GM23338 (cell line): ENCODE data around the gene AGPAT3. TPM values are rescaled to one million over a fixed set of nuclear protein-coding genes. Genes with fewer than 3 reads are reported as not detected.

Experiments
- ATAC-seq: fragments of 200-7000 bp; cut with Tn5 transposase; 3 replicates; pipeline ENCODE4 v1.9.1; 2020
- DNase-seq: peaks from one replicate; pipeline ENCODE4 v3.0.0-alpha.2; 2015; ENCODE audit warnings: low spot score
- H2AFZ ChIP-seq: fragments of 200-600 bp; sonication (generic); 2 replicates; pipeline ENCODE4 v1.8.0; 2016; ENCODE audit warnings: antibody characterized with exemption, mild to moderate bottlenecking, moderate library complexity
- H3F3A ChIP-seq: fragments of 200-600 bp; sonication (generic); replicated peaks from 2 replicates; pipeline ENCODE4 v1.8.0; 2017; ENCODE audit warnings: antibody characterized with exemption, mixed run types, low read depth
- H3K27ac ChIP-seq: fragments of 200-600 bp; sonication (generic); 2 replicates; pipeline ENCODE4 v1.6.1; 2016; ENCODE audit warnings: low read depth
- H3K27me3 ChIP-seq: fragments of 200-600 bp; sonication (generic); 2 replicates; pipeline ENCODE4 v1.8.0; 2016; ENCODE audit warnings: mild to moderate bottlenecking, mixed run types, moderate library complexity; ENCODE audit not compliant: insufficient read depth
- H3K36me3 ChIP-seq: fragments of 200-600 bp; sonication (generic); 2 replicates; pipeline ENCODE4 v1.8.0; 2016; ENCODE audit warnings: mild to moderate bottlenecking; ENCODE audit not compliant: insufficient read depth
- H3K4me1 ChIP-seq: fragments of 200-600 bp; sonication (generic); 2 replicates; pipeline ENCODE4 v1.8.0; 2016; ENCODE audit warnings: mild to moderate bottlenecking, moderate library complexity; ENCODE audit not compliant: insufficient read depth
- H3K4me2 ChIP-seq: fragments of 200-600 bp; sonication (generic); 2 replicates; pipeline ENCODE4 v1.7.1; 2017; ENCODE audit warnings: mixed run types
- H3K4me3 ChIP-seq: fragments of 200-600 bp; sonication (generic); 2 replicates; pipeline ENCODE4 v1.6.1; 2016; ENCODE audit warnings: mixed run types
- H3K79me2 ChIP-seq: fragments of 200-600 bp; sonication (generic); replicated peaks from 2 replicates; pipeline ENCODE4 v1.8.0; 2017; ENCODE audit warnings: mild to moderate bottlenecking; ENCODE audit not compliant: insufficient read depth
- H3K9me2 ChIP-seq: fragments of 200-600 bp; sonication (generic); 2 replicates; pipeline ENCODE4 v1.8.0; 2017; ENCODE audit not compliant: insufficient read depth
- H4K20me1 ChIP-seq: fragments of 200-600 bp; sonication (generic); replicated peaks from 2 replicates; pipeline ENCODE4 v1.8.0; 2017; ENCODE audit warnings: mild to moderate bottlenecking; ENCODE audit not compliant: insufficient read depth
- H3K27ac Mint-ChIP-seq: 2 replicates; pipeline ENCODE4 v1.8.0; 2020; ENCODE audit warnings: inconsistent platforms, mild to moderate bottlenecking, moderate library complexity, mixed read lengths
- H3K27me3 Mint-ChIP-seq: 3 replicates; pipeline ENCODE4 v1.8.0; 2022; ENCODE audit warnings: low read depth, mild to moderate bottlenecking, moderate library complexity, mixed read lengths, inconsistent platforms; ENCODE audit not compliant: insufficient read depth, poor library complexity
- H3K36me3 Mint-ChIP-seq: 3 replicates; pipeline ENCODE4 v1.8.0; 2021; ENCODE audit warnings: low read depth, mild to moderate bottlenecking, inconsistent platforms, moderate library complexity, mixed read lengths
- H3K4me1 Mint-ChIP-seq: 3 replicates; pipeline ENCODE4 v1.8.0; 2020; ENCODE audit warnings: mild to moderate bottlenecking, inconsistent platforms, mixed read lengths
- H3K4me3 Mint-ChIP-seq: 3 replicates; pipeline ENCODE4 v1.8.0; 2021; ENCODE audit warnings: moderate library complexity, mild to moderate bottlenecking, inconsistent platforms, mixed read lengths
- H3K9me3 Mint-ChIP-seq: 3 replicates; pipeline ENCODE4 v1.8.0; 2020; ENCODE audit warnings: moderate library complexity, mild to moderate bottlenecking, inconsistent platforms, mixed read lengths
- CREB1 ChIP-seq: fragments of 250-450 bp; sonication (Bioruptor Pico); IDR thresholded peaks from 2 replicates; pipeline ENCODE4 v1.5.0; 2020; ENCODE audit warnings: low read depth, mild to moderate bottlenecking, moderate library complexity
- EZH2phosphoT487 ChIP-seq: fragments of 200-600 bp; sonication (generic); IDR thresholded peaks from one replicate; pipeline ENCODE4 v1.8.1; 2018; ENCODE audit warnings: antibody characterized with exemption; ENCODE audit not compliant: unreplicated experiment
- JUNB ChIP-seq: IDR thresholded peaks from one replicate; pipeline ENCODE4 v1.6.1; 2016; ENCODE audit warnings: antibody characterized with exemption; ENCODE audit not compliant: unreplicated experiment
- NANOG ChIP-seq: IDR thresholded peaks from 2 replicates; pipeline ENCODE4 v1.6.1; 2016; ENCODE audit warnings: antibody characterized with exemption, borderline replicate concordance
- STAT1 ChIP-seq: IDR thresholded peaks from one replicate; pipeline ENCODE4 v1.6.1; 2016; ENCODE audit warnings: antibody characterized with exemption; ENCODE audit not compliant: unreplicated experiment
- ZNF114 ChIP-seq: fragments of 250-450 bp; sonication (Bioruptor Pico); IDR thresholded peaks from 2 replicates; pipeline ENCODE4 v1.5.0; 2020; ENCODE audit warnings: mild to moderate bottlenecking, moderate library complexity
- ZNF331 ChIP-seq: fragments of 250-450 bp; sonication (Bioruptor Pico); IDR thresholded peaks from 2 replicates; pipeline ENCODE4 v1.5.0; 2020; ENCODE audit warnings: low read depth, mild to moderate bottlenecking, moderate library complexity
- polyA plus RNA-seq: library from polyadenylated mRNA; unstranded; fragments of >200 nt; fragmentation: Nextera tagmentation; extraction: Ambion mirVana; gene quantifications from 2 replicates; pipeline ENCODE4 v1.2.1, GENCODE V29; 2016
- total RNA-seq: library from RNA; depleted of rRNA; stranded (reverse); fragments of >200 nt; shearing (Covaris generic); gene quantifications from 2 replicates; pipeline ENCODE4 v1.2.3, GENCODE V29; 2014
- TF ChIP-seq, protein P1 (sequence below): IDR thresholded peaks from one replicate; pipeline ENCODE4 v1.6.1; 2018; ENCODE audit warnings: antibody characterized with exemption; ENCODE audit not compliant: unreplicated experiment
- TF ChIP-seq, protein P2 (sequence below), 2 experiments: fragments of 200-600 bp in 1 of 2; sonication (generic) in 1 of 2; conservative IDR thresholded peaks; 2 replicates each; pipeline versions ENCODE4 v1.5.1 to v1.6.1; 2016 to 2017; ENCODE audit warnings: antibody characterized with exemption in 2 of 2, low read depth in 2 of 2, mild to moderate bottlenecking in 2 of 2, moderate library complexity in 1 of 2

AGPAT3 gene
- total and polyA plus RNA-seq, 2 experiments from 2014 or later, result 2.1 to 6.1 TPM

DNA sequence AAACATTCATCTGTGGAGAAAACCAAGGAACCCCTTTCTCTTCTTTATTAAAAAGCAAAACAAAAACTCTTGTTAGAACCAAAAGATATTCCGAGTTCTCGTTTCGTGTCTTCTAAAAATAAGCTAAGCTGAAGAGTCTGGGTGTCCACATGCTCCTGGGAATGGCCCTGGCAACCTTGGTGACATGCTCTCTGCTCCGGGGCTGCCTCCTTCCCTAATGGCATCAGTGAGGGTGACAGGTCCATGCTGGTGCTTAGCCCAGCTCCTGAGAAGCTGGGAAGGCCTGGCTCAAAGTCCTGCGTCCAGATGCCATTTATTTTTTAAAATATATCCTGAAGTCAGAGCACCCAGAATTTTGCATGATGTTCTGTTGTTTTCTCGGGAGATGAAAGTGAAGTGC, 122.5 kb downstream of the AGPAT3 start:
- no peaks in the 10 kb centered on the region for H3K9me2 ChIP-seq
- Mint-ChIP-seq H3K27me3 (peaks cover 12% of the 10 kb centered on the region), H3K27ac (no peak overlapping the region), H3K4me1 (peaks cover 24% of the 10 kb centered on the region), H3K9me3 (no peaks in the 10 kb centered on the region), H3K4me3 (no peak overlapping the region), H3K36me3 (no peaks in the 10 kb centered on the region)
- H3K27me3 ChIP-seq, result no peaks in the 10 kb centered on the region
- DNase-seq (no peak), ATAC-seq (no peak)
- H3F3A ChIP-seq, result peaks cover 10% of the 10 kb centered on the region; the same call in 1 of the 2 replicates
- no peak overlapping the region for H3K27ac ChIP-seq
- H2AFZ ChIP-seq, result no peak overlapping the region
- H3K79me2 ChIP-seq, result no peaks in the 10 kb centered on the region
- no peaks in the 10 kb centered on the region for H4K20me1 ChIP-seq
- no peak overlapping the region for H3K4me3 ChIP-seq
- H3K36me3 ChIP-seq, result no peaks in the 10 kb centered on the region
- H3K4me1 ChIP-seq, result no peaks in the 10 kb centered on the region; the same call in 1 of the 2 replicates
- TF ChIP-seq STAT1 (no peak), EZH2phosphoT487 (no peak), ZNF114 (CRISPR knock-in tag) (no peak), JUNB (no peak), NANOG (no peak), ZNF331 (CRISPR knock-in tag) (no peak)
- TF ChIP-seq, protein P1, sequence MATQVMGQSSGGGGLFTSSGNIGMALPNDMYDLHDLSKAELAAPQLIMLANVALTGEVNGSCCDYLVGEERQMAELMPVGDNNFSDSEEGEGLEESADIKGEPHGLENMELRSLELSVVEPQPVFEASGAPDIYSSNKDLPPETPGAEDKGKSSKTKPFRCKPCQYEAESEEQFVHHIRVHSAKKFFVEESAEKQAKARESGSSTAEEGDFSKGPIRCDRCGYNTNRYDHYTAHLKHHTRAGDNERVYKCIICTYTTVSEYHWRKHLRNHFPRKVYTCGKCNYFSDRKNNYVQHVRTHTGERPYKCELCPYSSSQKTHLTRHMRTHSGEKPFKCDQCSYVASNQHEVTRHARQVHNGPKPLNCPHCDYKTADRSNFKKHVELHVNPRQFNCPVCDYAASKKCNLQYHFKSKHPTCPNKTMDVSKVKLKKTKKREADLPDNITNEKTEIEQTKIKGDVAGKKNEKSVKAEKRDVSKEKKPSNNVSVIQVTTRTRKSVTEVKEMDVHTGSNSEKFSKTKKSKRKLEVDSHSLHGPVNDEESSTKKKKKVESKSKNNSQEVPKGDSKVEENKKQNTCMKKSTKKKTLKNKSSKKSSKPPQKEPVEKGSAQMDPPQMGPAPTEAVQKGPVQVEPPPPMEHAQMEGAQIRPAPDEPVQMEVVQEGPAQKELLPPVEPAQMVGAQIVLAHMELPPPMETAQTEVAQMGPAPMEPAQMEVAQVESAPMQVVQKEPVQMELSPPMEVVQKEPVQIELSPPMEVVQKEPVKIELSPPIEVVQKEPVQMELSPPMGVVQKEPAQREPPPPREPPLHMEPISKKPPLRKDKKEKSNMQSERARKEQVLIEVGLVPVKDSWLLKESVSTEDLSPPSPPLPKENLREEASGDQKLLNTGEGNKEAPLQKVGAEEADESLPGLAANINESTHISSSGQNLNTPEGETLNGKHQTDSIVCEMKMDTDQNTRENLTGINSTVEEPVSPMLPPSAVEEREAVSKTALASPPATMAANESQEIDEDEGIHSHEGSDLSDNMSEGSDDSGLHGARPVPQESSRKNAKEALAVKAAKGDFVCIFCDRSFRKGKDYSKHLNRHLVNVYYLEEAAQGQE, result no peak
- TF ChIP-seq, protein P2, sequence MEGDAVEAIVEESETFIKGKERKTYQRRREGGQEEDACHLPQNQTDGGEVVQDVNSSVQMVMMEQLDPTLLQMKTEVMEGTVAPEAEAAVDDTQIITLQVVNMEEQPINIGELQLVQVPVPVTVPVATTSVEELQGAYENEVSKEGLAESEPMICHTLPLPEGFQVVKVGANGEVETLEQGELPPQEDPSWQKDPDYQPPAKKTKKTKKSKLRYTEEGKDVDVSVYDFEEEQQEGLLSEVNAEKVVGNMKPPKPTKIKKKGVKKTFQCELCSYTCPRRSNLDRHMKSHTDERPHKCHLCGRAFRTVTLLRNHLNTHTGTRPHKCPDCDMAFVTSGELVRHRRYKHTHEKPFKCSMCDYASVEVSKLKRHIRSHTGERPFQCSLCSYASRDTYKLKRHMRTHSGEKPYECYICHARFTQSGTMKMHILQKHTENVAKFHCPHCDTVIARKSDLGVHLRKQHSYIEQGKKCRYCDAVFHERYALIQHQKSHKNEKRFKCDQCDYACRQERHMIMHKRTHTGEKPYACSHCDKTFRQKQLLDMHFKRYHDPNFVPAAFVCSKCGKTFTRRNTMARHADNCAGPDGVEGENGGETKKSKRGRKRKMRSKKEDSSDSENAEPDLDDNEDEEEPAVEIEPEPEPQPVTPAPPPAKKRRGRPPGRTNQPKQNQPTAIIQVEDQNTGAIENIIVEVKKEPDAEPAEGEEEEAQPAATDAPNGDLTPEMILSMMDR (conservative IDR thresholded peaks at IDR 0.05; ENCODE audit: low read depth in 2 of 2), result no peak
- H3K4me2 ChIP-seq, result no peak overlapping the region

DNA sequence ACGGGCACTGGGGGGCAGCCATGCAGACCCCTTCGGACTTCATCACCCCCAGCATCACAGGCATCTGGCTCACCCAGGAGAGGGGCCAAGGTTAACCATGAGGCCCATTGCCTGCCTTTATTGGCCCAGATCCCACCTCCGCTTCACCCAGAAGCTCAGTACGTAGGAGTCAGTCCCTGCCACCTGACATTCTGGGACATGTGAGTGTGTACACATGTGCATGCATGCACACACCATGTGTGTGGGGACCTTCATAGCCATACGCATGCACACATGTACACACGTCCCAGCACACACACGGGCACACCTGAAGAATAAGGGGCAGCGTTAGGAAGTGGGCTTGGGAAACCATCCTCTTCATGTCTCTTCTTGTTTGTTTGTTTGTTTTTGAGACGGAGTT, 123.0 kb downstream of the AGPAT3 start:
- no peak overlapping the region for H3K27ac Mint-ChIP-seq
- Histone ChIP-seq H3K4me3 (no peak overlapping the region), H3K79me2 (no peaks in the 10 kb centered on the region), H3K27ac (no peak overlapping the region), H3K27me3 (no peaks in the 10 kb centered on the region), H3K9me2 (no peaks in the 10 kb centered on the region), H2AFZ (no peak overlapping the region), H3F3A (peaks cover 10% of the 10 kb centered on the region; the same call in 1 of the 2 replicates), H3K36me3 (no peaks in the 10 kb centered on the region), H4K20me1 (no peaks in the 10 kb centered on the region), H3K4me2 (no peak overlapping the region), H3K4me1 (no peaks in the 10 kb centered on the region; the same call in 1 of the 2 replicates)
- H3K36me3 Mint-ChIP-seq, result no peaks in the 10 kb centered on the region
- peaks cover 7% of the 10 kb centered on the region for H3K27me3 Mint-ChIP-seq
- H3K4me3 Mint-ChIP-seq, result no peak overlapping the region
- ATAC-seq, result no peak
- H3K9me3 Mint-ChIP-seq, result no peaks in the 10 kb centered on the region
- peaks cover 22% of the 10 kb centered on the region for H3K4me1 Mint-ChIP-seq
- DNase-seq, result no peak
- no peak for TF ChIP-seq NANOG
- TF ChIP-seq, protein P1, result no peak
- no peak for TF ChIP-seq CREB1 (CRISPR knock-in tag)
- TF ChIP-seq JUNB, result no peak
- TF ChIP-seq STAT1, result no peak
